Stimulated activated naive B cell treated with anti-CD40 and anti-IgM and Interleukin-4, amounts not matched to agents 10 μg/mL and 1 μg/mL and 100 μg/mL, for 72 hours (primary cell): Measurements from ENCODE around the gene CRTC1.

ENCODE experiments used
- ATAC-seq, 2 donors: fragments of 150-1000 bp; cut with Tn5 transposase; replicated peaks; 2 replicates each; pipeline ENCODE4 v1.10.0; 2021; ENCODE audit warnings: moderate library complexity in 1 of 2
- DNase-seq: peaks from one replicate; pipeline ENCODE4 v3.0.0; 2021
- H3K27ac Mint-ChIP-seq: one replicate; pipeline ENCODE4 v1.8.0; 2022; ENCODE audit warnings: mild to moderate bottlenecking, mixed read lengths
- H3K27me3 Mint-ChIP-seq, 2 donors: one replicate each; pipeline ENCODE4 v1.8.0; 2022; ENCODE audit warnings: mixed read lengths in 2 of 2
- H3K36me3 Mint-ChIP-seq, 2 donors: one replicate each; pipeline ENCODE4 v1.8.0; 2022; ENCODE audit warnings: mixed read lengths in 2 of 2, mild to moderate bottlenecking in 1 of 2
- H3K4me1 Mint-ChIP-seq, 2 donors: one replicate each; pipeline ENCODE4 v1.8.0; 2022; ENCODE audit warnings: mixed read lengths in 2 of 2, mild to moderate bottlenecking in 1 of 2
- H3K4me3 Mint-ChIP-seq, 2 donors: one replicate each; pipeline ENCODE4 v1.8.0; 2022; ENCODE audit warnings: mild to moderate bottlenecking in 2 of 2, mixed read lengths in 2 of 2, moderate library complexity in 1 of 2
- H3K9me3 Mint-ChIP-seq, 2 donors: one replicate each; pipeline ENCODE4 v1.8.0; 2022; ENCODE audit warnings: mixed read lengths in 2 of 2, mild to moderate bottlenecking in 1 of 2

The CRTC1 gene

DNA sequence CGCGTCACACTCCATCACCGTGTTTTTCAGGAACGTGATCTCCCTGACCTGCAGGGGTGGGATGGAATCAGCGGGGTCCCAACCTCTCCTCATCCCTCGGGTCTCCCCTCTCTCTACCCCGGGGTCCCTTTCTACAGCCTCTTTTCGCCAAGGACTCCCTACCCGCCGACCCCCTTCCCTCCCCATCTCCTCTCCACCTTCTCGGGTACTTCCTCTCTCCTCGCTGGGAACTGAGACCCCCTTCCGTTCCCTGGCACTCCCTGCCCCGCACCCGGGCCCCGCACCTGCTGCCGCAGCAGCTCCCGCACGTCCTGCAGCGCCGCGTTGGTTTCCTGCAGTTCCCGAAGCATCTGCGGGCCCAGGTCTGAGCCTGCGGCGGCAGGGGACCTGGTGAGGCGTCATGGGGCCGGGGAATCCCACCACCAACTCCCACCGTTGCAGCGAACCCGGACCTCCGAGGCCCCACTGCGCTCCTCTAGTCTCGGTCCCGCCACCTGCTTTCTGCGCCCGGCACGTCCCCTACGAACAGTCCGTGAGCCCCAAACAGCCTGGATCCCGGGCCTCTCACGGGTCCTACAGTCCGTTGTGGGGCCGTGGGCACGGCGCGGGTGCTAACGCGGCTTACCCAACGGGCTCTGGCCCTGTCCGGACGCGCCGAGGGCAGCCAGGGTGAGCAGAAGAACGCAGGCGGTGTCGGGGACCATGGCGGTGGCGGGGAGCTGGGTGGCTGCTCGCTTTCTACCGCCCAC lies 107.3 kb downstream of the CRTC1 start, which contains the start of gene COMP:
TSS of gene COMP (minus strand) at position 740 of the 749 bp plus-strand sequence. CDS start at position 704, 36 bp downstream.
- Mint-ChIP-seq H3K9me3 (no peaks in the 10 kb centered on the region), H3K36me3 (peaks cover 0 to 9% of the 10 kb centered on the region in 2 donors), H3K4me3 (peak within 1 kb of the TSS; percentile 80 to 82), H3K27ac (peak within 1 kb of the TSS; percentile 79), H3K27me3 (peaks cover 64 to 77% of the 10 kb centered on the region in 2 donors), H3K4me1 (peaks cover 26 to 48% of the 10 kb centered on the region in 2 donors)
- ATAC-seq (peak; percentile 17 to 25), DNase-seq (no peak)

DNA sequence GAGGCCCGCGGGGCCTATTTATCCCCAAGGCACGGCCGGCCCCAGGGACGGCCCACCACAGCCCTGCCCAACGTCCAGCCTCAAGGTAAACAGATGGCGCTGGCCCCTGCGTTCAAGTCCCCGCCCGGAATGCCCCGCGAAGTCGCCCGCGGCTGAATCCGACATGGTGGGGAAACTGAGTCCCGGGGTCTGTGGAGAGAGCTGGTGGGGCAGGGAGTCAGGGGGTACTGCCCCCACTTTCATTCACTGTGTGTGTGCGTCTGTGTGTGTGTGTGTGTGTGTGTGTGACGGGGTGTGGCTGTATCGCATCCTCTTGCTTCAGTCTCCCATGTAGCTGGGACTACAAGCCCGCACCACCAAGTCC lies 107.8 kb downstream of the CRTC1 start:
- peaks cover 22 to 43% of the 10 kb centered on the region in 2 donors for H3K4me1 Mint-ChIP-seq
- H3K36me3 Mint-ChIP-seq = peaks cover 0 to 6% of the 10 kb centered on the region in 2 donors
- peaks cover 59 to 77% of the 10 kb centered on the region in 2 donors for H3K27me3 Mint-ChIP-seq
- ATAC-seq (peak in 1 of 2 donors; percentile 6), DNase-seq (no peak)
- H3K4me3 Mint-ChIP-seq = peak overlapping the region in 1 of 2 donors; percentile 16
- no peak overlapping the region for H3K27ac Mint-ChIP-seq
- no peaks in the 10 kb centered on the region for H3K9me3 Mint-ChIP-seq

- Mint-ChIP-seq H3K27ac (no peak overlapping the region), H3K4me1 (peaks cover 16 to 33% of the 10 kb centered on the region in 2 donors), H3K36me3 (peaks cover 0 to 6% of the 10 kb centered on the region in 2 donors), H3K27me3 (peaks cover 53 to 75% of the 10 kb centered on the region in 2 donors), H3K9me3 (no peaks in the 10 kb centered on the region), H3K4me3 (no peak overlapping the region)
- DNase-seq (no peak), ATAC-seq (no peak)
Observed at GRCh38 chr19:18792661-18793060, 109.2 kb downstream of the CRTC1 start.

GRCh38 chr19:18793144-18794028 lies 109.9 kb downstream of the CRTC1 start:
- Mint-ChIP-seq H3K4me3 (no peak overlapping the region), H3K27me3 (peaks cover 48 to 73% of the 10 kb centered on the region in 2 donors), H3K27ac (no peak overlapping the region), H3K9me3 (no peaks in the 10 kb centered on the region), H3K36me3 (peaks cover 0 to 6% of the 10 kb centered on the region in 2 donors), H3K4me1 (peaks cover 16 to 28% of the 10 kb centered on the region in 2 donors)
- ATAC-seq = no peak
- DNase-seq = no peak

GRCh38 chr19:18794029-18794313 lies 110.5 kb downstream of the CRTC1 start:
- Mint-ChIP-seq H3K4me3 (no peak overlapping the region), H3K4me1 (peaks cover 12 to 22% of the 10 kb centered on the region in 2 donors), H3K27me3 (peaks cover 44 to 67% of the 10 kb centered on the region in 2 donors), H3K36me3 (peaks cover 0 to 4% of the 10 kb centered on the region in 2 donors), H3K27ac (no peak overlapping the region), H3K9me3 (no peaks in the 10 kb centered on the region)
- ATAC-seq (no peak), DNase-seq (no peak)

DNA sequence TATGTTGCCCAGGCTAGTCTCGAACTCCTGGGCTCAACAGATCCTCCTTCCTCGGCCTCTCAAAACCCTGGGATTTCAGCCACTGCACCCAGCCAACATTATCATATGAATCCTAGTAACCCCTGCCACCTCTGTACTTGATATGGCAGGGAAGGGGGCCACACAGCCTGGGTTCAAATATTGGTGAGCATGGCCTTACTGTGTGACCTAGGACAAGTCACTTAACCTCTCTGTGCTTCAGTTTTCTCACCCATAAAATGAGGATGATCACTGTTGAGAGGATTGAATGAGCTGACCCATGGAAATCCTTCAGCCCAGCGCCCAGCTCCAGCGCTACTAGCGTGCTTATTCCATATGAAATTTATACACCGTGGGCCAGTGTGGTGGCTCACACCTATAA lies 111.2 kb downstream of the CRTC1 start:
- Mint-ChIP-seq H3K27ac (no peak overlapping the region), H3K9me3 (no peaks in the 10 kb centered on the region), H3K4me3 (no peak overlapping the region), H3K4me1 (peaks cover 9 to 15% of the 10 kb centered on the region in 2 donors), H3K27me3 (peaks cover 37 to 60% of the 10 kb centered on the region in 2 donors), H3K36me3 (no peaks in the 10 kb centered on the region)
- ATAC-seq (no peak), DNase-seq (no peak)

- Mint-ChIP-seq H3K36me3 (no peaks in the 10 kb centered on the region), H3K27ac (no peak overlapping the region), H3K9me3 (no peaks in the 10 kb centered on the region), H3K27me3 (peaks cover 30 to 52% of the 10 kb centered on the region in 2 donors), H3K4me3 (no peak overlapping the region), H3K4me1 (peaks cover 5 to 6% of the 10 kb centered on the region in 2 donors)
- ATAC-seq = peak in 1 of 2 donors; percentile 39
- no peak for DNase-seq
Observed at GRCh38 chr19:18795540-18795939, 112.1 kb downstream of the CRTC1 start.

DNA sequence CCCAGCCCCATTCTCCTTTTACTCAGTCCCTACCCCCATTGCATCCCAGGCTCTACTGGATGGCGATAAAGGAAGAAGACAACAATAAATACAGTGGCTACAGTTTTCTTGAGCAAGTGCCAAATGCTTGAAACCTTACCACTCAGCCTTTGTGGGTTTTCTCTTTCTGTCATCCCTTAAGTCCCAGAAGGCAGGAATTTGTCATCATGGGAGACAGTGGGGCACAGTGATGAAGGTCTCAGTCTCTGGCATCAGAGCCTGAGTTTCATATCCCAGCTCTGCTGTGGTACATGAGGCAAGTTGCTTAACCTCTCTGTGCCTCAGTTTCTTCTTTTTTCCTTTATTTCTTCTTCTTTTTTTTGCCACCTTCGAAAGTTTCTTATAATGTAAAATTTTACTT lies 112.8 kb downstream of the CRTC1 start:
- Mint-ChIP-seq H3K27me3 (peaks cover 25 to 49% of the 10 kb centered on the region in 2 donors), H3K4me3 (no peak overlapping the region), H3K4me1 (no peaks in the 10 kb centered on the region), H3K27ac (no peak overlapping the region), H3K36me3 (no peaks in the 10 kb centered on the region), H3K9me3 (no peaks in the 10 kb centered on the region)
- DNase-seq (no peak), ATAC-seq (no peak)

- peaks cover 1 to 5% of the 10 kb centered on the region in 2 donors for H3K9me3 Mint-ChIP-seq
- ATAC-seq (no peak), DNase-seq (no peak)
- H3K27me3 Mint-ChIP-seq = peaks cover 21 to 45% of the 10 kb centered on the region in 2 donors
- no peak overlapping the region for H3K27ac Mint-ChIP-seq
- no peaks in the 10 kb centered on the region for H3K4me1 Mint-ChIP-seq
- no peaks in the 10 kb centered on the region for H3K36me3 Mint-ChIP-seq
- no peak overlapping the region for H3K4me3 Mint-ChIP-seq
Observed at GRCh38 chr19:18798384-18799352, 115.2 kb downstream of the CRTC1 start.

GRCh38 chr19:18799389-18799970 lies 116.0 kb downstream of the CRTC1 start:
- no peak overlapping the region for H3K4me3 Mint-ChIP-seq
- no peaks in the 10 kb centered on the region for H3K36me3 Mint-ChIP-seq
- H3K9me3 Mint-ChIP-seq = peaks cover 1 to 5% of the 10 kb centered on the region in 2 donors
- ATAC-seq (no peak), DNase-seq (no peak)
- H3K4me1 Mint-ChIP-seq = no peaks in the 10 kb centered on the region
- no peak overlapping the region for H3K27ac Mint-ChIP-seq
- H3K27me3 Mint-ChIP-seq = peaks cover 18 to 43% of the 10 kb centered on the region in 2 donors

GRCh38 chr19:18800079-18800478 lies 116.6 kb downstream of the CRTC1 start:
- Mint-ChIP-seq H3K27me3 (peaks cover 18 to 43% of the 10 kb centered on the region in 2 donors), H3K27ac (no peak overlapping the region)

DNA sequence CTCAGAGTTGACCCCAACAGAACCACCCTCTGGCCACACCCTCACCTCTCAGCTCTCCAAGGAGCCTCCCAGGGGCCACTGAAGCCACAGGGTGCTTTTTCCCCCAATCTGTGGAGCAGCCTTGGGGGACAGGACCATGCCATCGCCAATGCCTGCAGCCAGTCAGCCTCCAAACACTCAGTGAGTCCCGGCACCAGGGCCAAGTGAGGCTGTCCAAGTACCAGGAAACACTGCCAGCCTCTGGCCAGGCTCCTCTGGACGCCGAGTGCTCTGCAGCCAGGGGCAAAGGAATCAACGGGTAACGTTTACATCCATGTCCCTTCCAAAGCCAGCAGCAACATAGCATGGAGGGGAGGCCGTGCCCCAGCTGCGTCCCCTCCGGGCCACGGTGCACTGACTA lies 117.2 kb downstream of the CRTC1 start:
- Mint-ChIP-seq H3K27ac (no peak overlapping the region), H3K9me3 (peaks cover 1 to 5% of the 10 kb centered on the region in 2 donors), H3K4me3 (no peak overlapping the region), H3K4me1 (no peaks in the 10 kb centered on the region), H3K27me3 (peaks cover 18 to 43% of the 10 kb centered on the region in 2 donors), H3K36me3 (no peaks in the 10 kb centered on the region)
- ATAC-seq (no peak), DNase-seq (no peak)

More at GRCh38 chr19:18800079-18800478, 116.6 kb downstream of the CRTC1 start:
- no peak overlapping the region for H3K4me3 Mint-ChIP-seq
- ATAC-seq = no peak
- no peaks in the 10 kb centered on the region for H3K36me3 Mint-ChIP-seq
- H3K9me3 Mint-ChIP-seq = peaks cover 1 to 5% of the 10 kb centered on the region in 2 donors
- H3K4me1 Mint-ChIP-seq = no peaks in the 10 kb centered on the region
- no peak for DNase-seq

GRCh38 chr19:18802354-18802753 lies 118.9 kb downstream of the CRTC1 start:
- Mint-ChIP-seq H3K27ac (no peak overlapping the region), H3K9me3 (peaks cover 1 to 5% of the 10 kb centered on the region in 2 donors), H3K36me3 (no peaks in the 10 kb centered on the region), H3K4me1 (no peaks in the 10 kb centered on the region), H3K27me3 (peaks cover 13 to 30% of the 10 kb centered on the region in 2 donors), H3K4me3 (no peak overlapping the region)
- ATAC-seq = no peak
- no peak for DNase-seq
